ENCODE results near the gene BHLHA15. TPM values are rescaled to one million over a fixed set of nuclear protein-coding genes. Genes with fewer than 3 reads are reported as not detected.

BHLHA15 gene
- total and polyA plus RNA-seq, 12 donors, result 0.57 to 3.6 (median 1.6) TPM; not detected in 8

GRCh38 chr7:98223898-98224700 lies 12.9 kb downstream of the BHLHA15 start:
- H3K27ac ChIP-seq, result no peak overlapping the region
- TF ChIP-seq POLR2A (IDR thresholded peaks at IDR 0.05), result no peak
- no peak for TF ChIP-seq CTCF (IDR thresholded peaks at IDR 0.05)
- no peaks in the 10 kb centered on the region for H3K9me3 ChIP-seq (replicated peaks in 1 of 3)
- H3K27me3 ChIP-seq, result no peaks in the 10 kb centered on the region
- intact Hi-C loops (cut with DNase I), result no loop called here
- 73 to 100% (median 93%) methylated on average over 1 to 21 of the region's 21 CpGs for WGBS, 4 donors
- peaks cover 0 to 3% of the 10 kb centered on the region in 2 donors for H3K4me1 ChIP-seq (replicated peaks in 1 of 2)
- no peak overlapping the region for H3K4me3 ChIP-seq
- peak in 1 of 7 donors; percentile 5 for DNase-seq
- peaks cover 0 to 10% of the 10 kb centered on the region in 2 donors for H3K36me3 ChIP-seq (replicated peaks in 1 of 2)

DNA sequence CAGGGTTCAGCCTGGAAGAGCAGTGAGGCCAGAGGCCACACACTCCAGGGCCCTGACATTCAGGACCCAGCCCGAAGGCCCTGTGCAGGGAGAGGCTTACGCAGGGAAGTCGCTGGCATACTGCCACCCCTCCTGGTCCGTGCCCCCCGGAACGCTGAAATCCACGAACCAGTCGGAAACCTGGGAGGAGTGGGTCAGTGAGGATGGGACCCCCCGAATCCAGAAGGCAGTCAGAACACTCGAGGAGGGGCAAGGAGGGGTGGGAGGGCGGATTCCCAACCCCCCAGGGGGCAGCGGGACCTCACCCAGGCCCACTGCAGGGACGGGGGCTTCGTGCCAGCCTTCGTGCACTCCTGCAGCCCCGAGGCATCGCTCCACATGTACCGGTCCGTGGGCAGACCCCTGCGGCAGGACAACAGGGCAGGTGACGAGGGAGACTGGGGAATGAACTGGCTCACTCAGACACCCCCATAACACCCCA lies 13.5 kb downstream of the BHLHA15 start:
- no peaks in the 10 kb centered on the region for H3K27me3 ChIP-seq
- peaks cover 0 to 10% of the 10 kb centered on the region in 2 donors for H3K36me3 ChIP-seq (replicated peaks in 1 of 2)
- no peak for DNase-seq
- peaks cover 0 to 3% of the 10 kb centered on the region in 2 donors for H3K4me1 ChIP-seq (replicated peaks in 1 of 2)
- intact Hi-C loops (cut with DNase I), result no loop called here
- 93 to 96% (median 95%) methylated on average over 9 to 21 of the region's 21 CpGs for WGBS, 4 donors
- H3K9me3 ChIP-seq (replicated peaks in 1 of 3), result no peaks in the 10 kb centered on the region
- H3K27ac ChIP-seq, result no peak overlapping the region
- TF ChIP-seq CTCF (IDR thresholded peaks at IDR 0.05), result no peak
- no peak overlapping the region for H3K4me3 ChIP-seq

DNA sequence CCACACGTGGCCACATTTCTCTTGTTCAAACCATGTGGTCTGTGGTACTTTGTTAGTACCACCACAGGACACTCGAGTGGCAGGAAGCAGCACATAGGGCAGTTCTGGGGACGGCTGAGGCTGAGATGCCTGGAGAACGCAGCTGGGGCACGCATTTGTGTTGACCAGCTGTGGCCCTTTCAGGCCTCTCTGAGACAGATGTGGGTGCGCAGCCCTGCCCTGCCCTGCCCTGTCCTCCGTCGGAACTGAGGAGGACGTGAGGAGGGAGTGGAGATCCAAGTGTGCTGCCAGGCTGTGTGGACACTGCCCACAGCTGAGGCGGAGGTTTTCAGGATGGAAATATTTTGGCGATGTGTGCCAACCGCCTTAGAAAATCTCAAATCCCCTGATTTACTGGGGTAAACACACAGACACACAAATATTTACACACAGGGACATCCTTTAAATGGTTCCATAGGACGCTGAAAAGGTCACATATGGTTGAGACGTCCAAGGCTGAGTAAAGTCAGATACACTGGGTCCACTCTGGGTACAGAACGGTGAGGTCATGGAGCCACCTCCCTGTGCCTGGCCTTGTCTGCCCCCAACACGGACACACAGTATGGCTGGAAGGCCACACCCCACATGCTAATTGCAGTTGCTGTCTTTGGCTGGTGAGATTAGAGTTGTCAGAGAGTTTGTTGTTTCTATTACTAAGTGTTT lies 14.8 kb downstream of the BHLHA15 start:
- H3K36me3 ChIP-seq (replicated peaks in 1 of 2), result peaks cover 0 to 10% of the 10 kb centered on the region in 2 donors
- WGBS, 4 donors, result 89 to 96% (median 94%) methylated on average over 12 to 16 of the region's 16 CpGs

More for the DNA sequence above, 14.8 kb downstream of the BHLHA15 start:
- no peak overlapping the region for H3K27ac ChIP-seq
- H3K9me3 ChIP-seq (replicated peaks in 1 of 3), result no peaks in the 10 kb centered on the region
- TF ChIP-seq POLR2A (IDR thresholded peaks at IDR 0.05) (no peak), CTCF (IDR thresholded peaks at IDR 0.05) (no peak)
- intact Hi-C loops (cut with DNase I), result no loop called here
- H3K4me3 ChIP-seq, result no peak overlapping the region
- no peaks in the 10 kb centered on the region for H3K27me3 ChIP-seq
- no peak for DNase-seq
- peaks cover 0 to 3% of the 10 kb centered on the region in 2 donors for H3K4me1 ChIP-seq (replicated peaks in 1 of 2)
